HepG2 (cell line): ENCODE data around the gene EXPH5. TPM values are rescaled to one million over a fixed set of nuclear protein-coding genes. Genes with fewer than 3 reads are reported as not detected.

ENCODE experiments used
- ATAC-seq: fragments of 200-7000 bp; cut with Tn5 transposase; 3 replicates; pipeline ENCODE4 v1.9.1; 2020; ENCODE audit warnings: mild to moderate bottlenecking, moderate library complexity
- BruUV-seq: library from RNA; stranded (reverse); fragments of 400-500 nt; replicated peaks from 2 replicates; lab custom pipeline; 2021; lab: Mats Ljungman, UMichigan
- CTCF ChIA-PET: fragments of 300-600 bp; formaldehyde crosslinking; extraction: SDS; loops from one replicate; lab custom pipeline; 2021; ENCODE audit warnings: low total read pairs, inconsistent platforms, low intra/inter-chr PET ratio; lab: Yijun Ruan, JAX
- POLR2A ChIA-PET: fragments of 350-600 bp; sonication (Branson Sonifier 250); formaldehyde crosslinking; loops from one replicate; lab custom pipeline; 2020; ENCODE audit warnings: antibody characterized with exemption, inconsistent platforms; lab: Yijun Ruan, JAX
- DNase-seq: peaks from one replicate; pipeline ENCODE4 v3.0.0-alpha.2; 2015; ENCODE audit warnings: low spot score
- FAIRE-seq: peaks from 3 replicates; lab custom pipeline; 2011; peaks lifted over from hg19 to GRCh38; lab: Jason Lieb, UNC
- H2AFZ ChIP-seq: one replicate; pipeline ENCODE4 v1.6.1; 2011; ENCODE audit warnings: low read length, inconsistent platforms
- H3K27ac ChIP-seq: fragments of 300-600 bp; 3 replicates; pipeline ENCODE4 v1.8.0; 2011; ENCODE audit warnings: mixed run types, mild to moderate bottlenecking, mixed read lengths, low read length, inconsistent platforms; ENCODE audit not compliant: insufficient read depth; ENCODE audit errors: extremely low read length
- H3K27me3 ChIP-seq, 2 experiments: fragments of 200-600 bp in 1 of 2; 2 replicates in 1 of 2; 3 replicates in 1 of 2; pipeline versions ENCODE4 v1.6.0 to v1.8.0; 2011; ENCODE audit warnings: low read length in 2 of 2, mild to moderate bottlenecking in 2 of 2, moderate library complexity in 2 of 2, inconsistent platforms in 1 of 2; ENCODE audit not compliant: insufficient read depth in 2 of 2, control insufficient read depth in 1 of 2
- H3K36me3 ChIP-seq, 2 experiments: fragments of 200-600 bp in 1 of 2; replicated peaks in 1 of 2; 2 replicates in 1 of 2; 3 replicates in 1 of 2; pipeline versions ENCODE4 v1.5.1 to v1.8.0; 2011; ENCODE audit warnings: low read length in 2 of 2, inconsistent platforms in 1 of 2; ENCODE audit not compliant: insufficient read depth in 2 of 2, control insufficient read depth in 1 of 2
- H3K4me1 ChIP-seq: 2 replicates; pipeline ENCODE4 v1.5.1; 2012; ENCODE audit warnings: low read length, inconsistent platforms; ENCODE audit not compliant: insufficient read depth
- H3K4me2 ChIP-seq: 2 replicates; pipeline ENCODE4 v1.6.0; 2011; ENCODE audit warnings: low read depth, low read length, inconsistent platforms
- H3K4me3 ChIP-seq, 3 experiments: fragments of 200-600 bp in 1 of 3; sonication (generic), shearing (Covaris generic) in 1 of 3; replicated peaks in 1 of 3; 2 replicates each; pipeline ENCODE4 v1.5.1; 2011 to 2016; ENCODE audit warnings: low read length in 3 of 3, inconsistent platforms in 2 of 3, low read depth in 2 of 3, mild to moderate bottlenecking in 2 of 3, control low read depth in 1 of 3, mixed read lengths in 1 of 3; ENCODE audit not compliant: insufficient read depth in 1 of 3
- H3K79me2 ChIP-seq: one replicate; pipeline ENCODE4 v1.6.1; 2011; ENCODE audit warnings: low read length, inconsistent platforms; ENCODE audit not compliant: insufficient read depth
- H3K9ac ChIP-seq: 2 replicates; pipeline ENCODE4 v1.6.0; 2011; ENCODE audit warnings: mild to moderate bottlenecking, low read depth, low read length, inconsistent platforms; ENCODE audit not compliant: insufficient read depth
- H3K9me3 ChIP-seq: 2 replicates; pipeline ENCODE4 v1.5.1; 2012; ENCODE audit warnings: mild to moderate bottlenecking, low read length
- H4K20me1 ChIP-seq: 2 replicates; pipeline ENCODE4 v1.6.0; 2011; ENCODE audit warnings: inconsistent platforms, mild to moderate bottlenecking, low read length, moderate library complexity; ENCODE audit not compliant: insufficient read depth
- DNMT1 ChIP-seq: sonication (generic); formaldehyde crosslinking; IDR thresholded peaks from 2 replicates; pipeline ENCODE4 v1.5.1; 2020; ENCODE audit warnings: mild to moderate bottlenecking, missing genetic modification reagents
- MTF1 ChIP-seq: sonication (generic); formaldehyde crosslinking; IDR thresholded peaks from 2 replicates; pipeline ENCODE4 v1.5.0; 2020; ENCODE audit warnings: missing genetic modification reagents
- NCOA1 ChIP-seq: sonication (generic); formaldehyde crosslinking; IDR thresholded peaks from 2 replicates; pipeline ENCODE4 v1.9.0; 2021; ENCODE audit warnings: missing genetic modification reagents
- POLR2G ChIP-seq: fragments of 200-400 bp; formaldehyde crosslinking; IDR thresholded peaks from 2 replicates; pipeline ENCODE4 v1.6.1; 2018; ENCODE audit warnings: mild to moderate bottlenecking, low read depth, low read length, moderate library complexity
- PRPF4 ChIP-seq: fragments of 200-400 bp; formaldehyde crosslinking; IDR thresholded peaks from 2 replicates; pipeline ENCODE4 v1.6.1; 2016; ENCODE audit warnings: low read length, low read depth; ENCODE audit not compliant: poor library complexity, severe bottlenecking
- SIN3A ChIP-seq: IDR thresholded peaks from 2 replicates; pipeline ENCODE4 v1.6.1; 2011; ENCODE audit warnings: low read depth, mild to moderate bottlenecking, control low read depth, low read length, borderline replicate concordance
- ZNF101 ChIP-seq: sonication (generic); formaldehyde crosslinking; IDR thresholded peaks from 2 replicates; pipeline ENCODE4 v1.4.0; 2020; ENCODE audit warnings: mild to moderate bottlenecking, low read depth, missing genetic modification reagents, borderline replicate concordance
- ZNF230 ChIP-seq: sonication (generic); formaldehyde crosslinking; IDR thresholded peaks from 2 replicates; pipeline ENCODE4 v1.4.0; 2020; ENCODE audit warnings: mild to moderate bottlenecking, missing genetic modification reagents
- ZNF652 ChIP-seq: IDR thresholded peaks from 2 replicates; pipeline ENCODE4 v1.6.1; 2016; ENCODE audit warnings: low read depth, borderline replicate concordance
- ZNF773 ChIP-seq: sonication (generic); formaldehyde crosslinking; IDR thresholded peaks from 2 replicates; pipeline ENCODE4 v1.4.0; 2020; ENCODE audit warnings: missing genetic modification reagents, borderline replicate concordance
- ZNF776 ChIP-seq: sonication (generic); formaldehyde crosslinking; IDR thresholded peaks from 2 replicates; pipeline ENCODE4 v1.4.0; 2020; ENCODE audit warnings: mild to moderate bottlenecking, missing genetic modification reagents
- WGBS: methylation state at CpG from one replicate; pipeline ENCODE4 v1.1.6; 2017; ENCODE audit warnings: low lambda C conversion rate; 5-methylcytosine and 5-hydroxymethylcytosine counted together
- in situ Hi-C: cut with HindIII; loops from 2 replicates; pipeline ENCODE4 v1.10.0; 2017; ENCODE audit warnings: low pct_unique_long_range_greater_than_20kb; ENCODE audit not compliant: extremely low pct_ligation_motif_present
- intact Hi-C: fragments of 100-400 bp; cut with micrococcal nuclease; formaldehyde crosslinking; loops from one replicate; pipeline ENCODE4 v1.10.0; 2022; ENCODE audit not compliant: unreplicated experiment
- polyA plus RNA-seq, 8 experiments: library from polyadenylated mRNA; depleted of rRNA in 3 of 8; stranded (reverse) in 7 of 8; unstranded in 1 of 8; fragments of >200 nt; fragmentation: Illumina TruSeq in 4 of 8; extraction: Trizol in 4 of 8; gene quantifications; 2 replicates each; pipeline versions ENCODE4 v1.2.1 to v1.2.3, GENCODE V29; 2011 to 2016; ENCODE audit warnings: low read depth in 4 of 8, missing spikeins in 1 of 8, mixed read lengths in 1 of 8; ENCODE audit not compliant: insufficient read depth in 1 of 8
- total RNA-seq, 5 experiments: library from RNA; depleted of rRNA; stranded (reverse); fragments of >200 nt; fragmentation: Illumina TruSeq; extraction: Trizol; gene quantifications; 2 replicates each; pipeline ENCODE4 v1.2.3, GENCODE V29; 2016; ENCODE audit warnings: low read depth in 1 of 5
- TF ChIP-seq, protein P1 (sequence below): sonication (generic); formaldehyde crosslinking; IDR thresholded peaks from 2 replicates; pipeline ENCODE4 v1.5.1; 2020; ENCODE audit warnings: missing genetic modification reagents, mild to moderate bottlenecking, borderline replicate concordance
- TF ChIP-seq, protein P2 (sequence below): sonication (generic); formaldehyde crosslinking; IDR thresholded peaks from 2 replicates; pipeline ENCODE4 v1.5.0; 2020; ENCODE audit warnings: mild to moderate bottlenecking, missing genetic modification reagents, borderline replicate concordance

EXPH5 gene
- total and polyA plus RNA-seq, 2 of the 13 experiments (the other 11 are each of a cell fraction or from before 2014, with no cell fraction given): under 0.01 to 0.02 TPM

DNA sequence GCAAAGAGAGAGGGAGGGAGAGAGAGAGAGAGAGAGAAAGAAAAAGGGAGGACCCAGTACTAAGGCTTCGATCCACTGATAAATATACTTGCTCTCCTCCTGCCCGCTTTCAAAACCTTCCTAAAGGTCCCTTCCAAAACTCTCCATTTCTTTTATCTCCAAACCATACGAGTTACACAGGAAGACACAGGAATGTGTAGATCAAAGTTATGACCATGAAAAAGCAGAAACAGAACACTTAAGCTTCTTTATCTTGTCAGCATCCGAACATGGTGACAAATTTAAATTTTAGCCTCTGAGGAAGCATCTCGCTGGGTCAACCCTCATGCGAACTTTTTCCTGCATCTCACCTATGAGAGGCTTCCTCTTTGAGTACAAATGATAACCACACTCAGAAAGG lies 66.2 kb downstream of the EXPH5 start:
- TF ChIP-seq NCOA1 (no peak), ZNF652 (CRISPR knock-in tag) (no peak), MTF1 (CRISPR knock-in tag) (no peak), PRPF4 (no peak), ZNF773 (CRISPR knock-in tag) (no peak), ZNF101 (CRISPR knock-in tag) (no peak), POLR2G (no peak), DNMT1 (CRISPR knock-in tag) (no peak), SIN3A (no peak), ZNF776 (CRISPR knock-in tag) (no peak), ZNF230 (CRISPR knock-in tag) (no peak)
- TF ChIP-seq, protein P1, sequence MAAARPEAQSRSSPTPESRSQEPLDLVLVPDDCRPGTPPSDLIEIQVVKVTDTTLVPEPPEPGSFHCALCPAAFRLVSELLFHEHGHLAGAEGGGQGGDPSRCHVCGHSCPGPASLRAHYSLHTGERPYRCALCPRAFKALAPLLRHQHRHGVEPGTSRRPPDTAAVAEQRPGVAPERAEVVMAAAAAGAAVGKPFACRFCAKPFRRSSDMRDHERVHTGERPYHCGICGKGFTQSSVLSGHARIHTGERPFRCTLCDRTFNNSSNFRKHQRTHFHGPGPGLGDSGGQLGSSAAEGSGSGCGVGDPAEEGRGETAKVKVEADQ: no peak
- TF ChIP-seq, protein P2, sequence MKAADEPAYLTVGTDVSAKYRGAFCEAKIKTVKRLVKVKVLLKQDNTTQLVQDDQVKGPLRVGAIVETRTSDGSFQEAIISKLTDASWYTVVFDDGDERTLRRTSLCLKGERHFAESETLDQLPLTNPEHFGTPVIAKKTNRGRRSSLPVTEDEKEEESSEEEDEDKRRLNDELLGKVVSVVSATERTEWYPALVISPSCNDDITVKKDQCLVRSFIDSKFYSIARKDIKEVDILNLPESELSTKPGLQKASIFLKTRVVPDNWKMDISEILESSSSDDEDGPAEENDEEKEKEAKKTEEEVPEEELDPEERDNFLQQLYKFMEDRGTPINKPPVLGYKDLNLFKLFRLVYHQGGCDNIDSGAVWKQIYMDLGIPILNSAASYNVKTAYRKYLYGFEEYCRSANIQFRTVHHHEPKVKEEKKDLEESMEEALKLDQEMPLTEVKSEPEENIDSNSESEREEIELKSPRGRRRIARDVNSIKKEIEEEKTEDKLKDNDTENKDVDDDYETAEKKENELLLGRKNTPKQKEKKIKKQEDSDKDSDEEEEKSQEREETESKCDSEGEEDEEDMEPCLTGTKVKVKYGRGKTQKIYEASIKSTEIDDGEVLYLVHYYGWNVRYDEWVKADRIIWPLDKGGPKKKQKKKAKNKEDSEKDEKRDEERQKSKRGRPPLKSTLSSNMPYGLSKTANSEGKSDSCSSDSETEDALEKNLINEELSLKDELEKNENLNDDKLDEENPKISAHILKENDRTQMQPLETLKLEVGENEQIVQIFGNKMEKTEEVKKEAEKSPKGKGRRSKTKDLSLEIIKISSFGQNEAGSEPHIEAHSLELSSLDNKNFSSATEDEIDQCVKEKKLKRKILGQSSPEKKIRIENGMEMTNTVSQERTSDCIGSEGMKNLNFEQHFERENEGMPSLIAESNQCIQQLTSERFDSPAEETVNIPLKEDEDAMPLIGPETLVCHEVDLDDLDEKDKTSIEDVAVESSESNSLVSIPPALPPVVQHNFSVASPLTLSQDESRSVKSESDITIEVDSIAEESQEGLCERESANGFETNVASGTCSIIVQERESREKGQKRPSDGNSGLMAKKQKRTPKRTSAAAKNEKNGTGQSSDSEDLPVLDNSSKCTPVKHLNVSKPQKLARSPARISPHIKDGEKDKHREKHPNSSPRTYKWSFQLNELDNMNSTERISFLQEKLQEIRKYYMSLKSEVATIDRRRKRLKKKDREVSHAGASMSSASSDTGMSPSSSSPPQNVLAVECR: no peak
- Histone ChIP-seq H2AFZ (no peak overlapping the region), H3K36me3 (no peaks in the 10 kb centered on the region), H3K4me2 (no peak overlapping the region), H3K4me1 (no peaks in the 10 kb centered on the region), H3K27me3 (no peaks in the 10 kb centered on the region; a peak in 1 of 5 replicates), H3K79me2 (no peaks in the 10 kb centered on the region), H3K27ac (no peak overlapping the region), H4K20me1 (no peaks in the 10 kb centered on the region), H3K4me3 (no peak overlapping the region), H3K9ac (no peak overlapping the region), H3K9me3 (no peaks in the 10 kb centered on the region)
- intact Hi-C loops (no loop called here), in situ Hi-C loops (no loop called here)
- ChIA-PET CTCF (no interaction called here), POLR2A (no interaction called here)
- FAIRE-seq (no peak), ATAC-seq (no peak), DNase-seq (no peak)
- 55% methylated on average over 6 of the region's 6 CpGs for WGBS
- BruUV-seq: no TSS peak
